OCI-LY7 (cell line): ENCODE measurements around the gene TMEM53. TPM values are rescaled to one million over a fixed set of nuclear protein-coding genes. Genes with fewer than 3 reads are reported as not detected.

Experiments used
- BruUV-seq: library from RNA; stranded (reverse); fragments of 400-500 nt; replicated peaks from 2 replicates; lab custom pipeline; 2021; lab: Mats Ljungman, UMichigan
- CTCF ChIA-PET: fragments of 300-600 bp; sonication (Branson Sonifier 250); formaldehyde crosslinking; loops from one replicate; lab custom pipeline; 2022; ENCODE audit warnings: antibody characterized with exemption; ENCODE audit not compliant: unreplicated experiment; lab: Charles Lee
- POLR2A ChIA-PET: fragments of 300-600 bp; sonication (Branson Sonifier 250); formaldehyde crosslinking; loops from one replicate; lab custom pipeline; 2022; ENCODE audit warnings: antibody characterized with exemption; lab: Charles Lee
- DNase-seq: peaks from one replicate; pipeline ENCODE4 v3.0.0-alpha.2; 2015; ENCODE audit warnings: low spot score
- H2AFZ ChIP-seq: fragments of 200-600 bp; sonication (generic), shearing (Covaris generic); 2 replicates; pipeline ENCODE4 v1.6.1; 2014; ENCODE audit warnings: mild to moderate bottlenecking, antibody characterized with exemption, low read length, moderate library complexity
- H3K27ac ChIP-seq: fragments of 200-600 bp; sonication (generic); 2 replicates; pipeline ENCODE4 v1.5.1; 2014; ENCODE audit warnings: mixed run types, low read depth, mild to moderate bottlenecking, moderate library complexity, low read length, inconsistent platforms; ENCODE audit not compliant: poor library complexity, severe bottlenecking
- H3K36me3 ChIP-seq: fragments of 200-600 bp; sonication (generic); 2 replicates; pipeline ENCODE4 v1.6.1; 2014; ENCODE audit warnings: mild to moderate bottlenecking, antibody characterized with exemption, low read length, moderate library complexity, mixed read lengths; ENCODE audit not compliant: insufficient read depth
- H3K4me1 ChIP-seq: fragments of 200-600 bp; sonication (generic); 2 replicates; pipeline ENCODE4 v1.5.1; 2014; ENCODE audit warnings: mild to moderate bottlenecking, low read length; ENCODE audit not compliant: insufficient read depth, poor library complexity, severe bottlenecking
- H3K4me2 ChIP-seq: fragments of 200-600 bp; sonication (generic); 2 replicates; pipeline ENCODE4 v1.6.1; 2014; ENCODE audit warnings: mild to moderate bottlenecking, low read length
- H3K4me3 ChIP-seq: fragments of 200-600 bp; sonication (generic); 2 replicates; pipeline ENCODE4 v1.5.1; 2014; ENCODE audit warnings: mild to moderate bottlenecking, low read depth, low read length; ENCODE audit not compliant: poor library complexity, severe bottlenecking
- H3K79me2 ChIP-seq: fragments of 200-600 bp; sonication (generic); 2 replicates; pipeline ENCODE4 v1.6.1; 2016; ENCODE audit warnings: low read depth, mild to moderate bottlenecking, low read length, moderate library complexity, mixed read lengths; ENCODE audit not compliant: insufficient read depth
- H3K9me2 ChIP-seq: fragments of 200-600 bp; sonication (generic); 2 replicates; pipeline ENCODE4 v1.6.1; 2016; ENCODE audit warnings: mild to moderate bottlenecking, low read length, mixed read lengths; ENCODE audit not compliant: insufficient read depth
- H3K9me3 ChIP-seq: fragments of 200-600 bp; sonication (generic); 2 replicates; pipeline ENCODE4 v1.6.1; 2014; ENCODE audit warnings: mild to moderate bottlenecking, mixed run types, low read length, mixed read lengths
- H4K20me1 ChIP-seq: fragments of 200-600 bp; sonication (generic); 2 replicates; pipeline ENCODE4 v1.6.1; 2014; ENCODE audit warnings: mild to moderate bottlenecking, antibody characterized with exemption, low read length, moderate library complexity, mixed read lengths; ENCODE audit not compliant: insufficient read depth
- CTCF ChIP-seq: fragments of 200-600 bp; sonication (generic); conservative IDR thresholded peaks from 2 replicates; pipeline ENCODE4 v1.5.1; 2014; ENCODE audit warnings: mild to moderate bottlenecking, antibody characterized with exemption, low read length, moderate library complexity, mixed read lengths
- EZH2phosphoT487 ChIP-seq: fragments of 200-600 bp; sonication (generic); IDR thresholded peaks from 2 replicates; pipeline ENCODE4 v1.6.1; 2018; ENCODE audit warnings: low read depth, borderline replicate concordance, mild to moderate bottlenecking, mixed run types, antibody characterized with exemption, low read length, moderate library complexity, mixed read lengths
- intact Hi-C: fragments of 100-400 bp; cut with micrococcal nuclease; formaldehyde crosslinking; loops from one replicate; pipeline ENCODE4 v1.10.0; 2022; ENCODE audit not compliant: unreplicated experiment
- total RNA-seq, 2 experiments: library from RNA; depleted of rRNA in 1 of 2; stranded (reverse); fragments of >200 nt in 1 of 2; shearing (Covaris generic) in 1 of 2; gene quantifications; 2 replicates each; pipeline ENCODE4 v1.2.3, GENCODE V29; 2014 to 2022

TMEM53 gene
- total RNA-seq, 2 experiments from 2014 or later = 6.6 to 8.1 TPM

DNA sequence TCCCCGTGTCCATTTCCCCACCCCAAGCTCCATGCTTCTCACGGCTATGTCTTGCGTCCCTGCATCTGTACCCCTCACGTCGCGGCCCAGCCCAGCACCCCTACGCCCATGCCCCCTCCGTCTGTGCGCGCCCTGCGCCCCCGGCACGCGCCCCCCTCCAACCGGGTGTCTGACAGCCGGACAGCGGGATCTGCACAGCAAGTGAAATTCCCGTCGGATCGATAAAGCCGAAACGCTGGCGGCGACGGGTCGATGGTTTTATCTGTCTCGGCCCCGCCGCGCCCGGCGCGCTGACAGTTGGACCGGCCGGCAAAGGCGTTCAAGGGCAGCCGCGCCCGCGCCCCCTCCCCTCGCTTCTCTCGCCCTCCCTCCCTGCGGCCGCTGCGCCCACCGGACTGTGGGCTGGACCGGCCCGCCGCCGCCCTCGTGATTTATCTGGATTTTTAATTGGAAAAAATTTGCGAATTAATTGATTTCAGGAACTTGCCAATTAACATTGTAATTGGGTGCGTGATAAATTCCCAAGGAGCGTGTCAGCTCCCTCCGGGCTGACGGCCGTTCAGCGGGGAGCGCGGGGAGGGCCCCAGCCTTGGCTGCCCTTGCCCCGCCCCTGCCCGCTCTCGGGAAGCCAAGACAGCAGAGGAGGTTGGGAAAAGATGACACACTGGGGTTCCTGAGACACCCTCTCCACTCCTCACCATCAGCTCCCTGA, 57.1 kb downstream of the TMEM53 start:
- BruUV-seq = no TSS peak
- Histone ChIP-seq H3K4me2 (no peak overlapping the region), H3K27ac (no peak overlapping the region), H3K9me3 (no peaks in the 10 kb centered on the region), H3K4me1 (no peaks in the 10 kb centered on the region), H4K20me1 (no peaks in the 10 kb centered on the region), H3K36me3 (no peaks in the 10 kb centered on the region), H3K4me3 (no peak overlapping the region), H3K79me2 (no peaks in the 10 kb centered on the region), H3K9me2 (no peaks in the 10 kb centered on the region), H2AFZ (no peak overlapping the region)
- ChIA-PET POLR2A (interaction anchor here (0.9 kb wide), 1 partner anchor 13 kb away, joined by 3 read pairs; no protein-coding TSS in a partner anchor), CTCF (no interaction called here)
- intact Hi-C loops = no loop called here
- no peak for TF ChIP-seq CTCF
- TF ChIP-seq EZH2phosphoT487 = no peak
- DNase-seq = no peak

- H3K79me2 ChIP-seq = no peaks in the 10 kb centered on the region
- H3K4me2 ChIP-seq = no peak overlapping the region
- no peak overlapping the region for H3K27ac ChIP-seq
- no peak overlapping the region for H3K4me3 ChIP-seq
- H3K9me3 ChIP-seq = no peaks in the 10 kb centered on the region
- H3K36me3 ChIP-seq = no peaks in the 10 kb centered on the region
- ChIA-PET CTCF (no interaction called here), POLR2A (interaction anchor here (0.9 kb wide), 1 partner anchor 14 kb away, joined by 3 read pairs; no protein-coding TSS in a partner anchor)
- TF ChIP-seq EZH2phosphoT487 = no peak
- TF ChIP-seq CTCF = no peak
- no peaks in the 10 kb centered on the region for H3K9me2 ChIP-seq
- H3K4me1 ChIP-seq = no peaks in the 10 kb centered on the region
- DNase-seq = no peak
- no TSS peak for BruUV-seq
- no peaks in the 10 kb centered on the region for H4K20me1 ChIP-seq
- no peak overlapping the region for H2AFZ ChIP-seq
- intact Hi-C loops = no loop called here
These were observed 57.8 kb downstream of the TMEM53 start for GRCh38 chr1:44616284-44616990.

DNA sequence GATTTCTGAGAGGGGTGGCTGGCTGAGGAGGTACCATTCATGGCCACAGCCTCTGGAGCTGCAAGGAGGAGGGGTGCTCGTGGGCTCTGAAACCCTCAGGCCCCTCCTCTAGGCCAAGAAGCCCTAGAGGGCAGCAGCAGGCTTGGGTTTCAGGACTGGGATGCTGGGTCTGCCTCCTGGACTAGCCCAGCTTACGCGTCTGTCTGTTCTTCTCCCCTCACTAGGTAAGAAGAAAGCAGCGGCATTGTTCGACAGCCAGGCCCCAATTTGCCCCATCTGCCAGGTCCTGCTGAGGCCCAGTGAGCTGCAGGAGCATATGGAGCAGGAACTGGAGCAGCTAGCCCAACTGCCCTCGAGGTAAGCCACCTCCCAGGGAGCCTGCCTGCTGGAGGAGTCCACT, 60.3 kb downstream of the TMEM53 start:
- H3K9me2 ChIP-seq = no peaks in the 10 kb centered on the region
- no peaks in the 10 kb centered on the region for H3K9me3 ChIP-seq
- no peaks in the 10 kb centered on the region for H3K36me3 ChIP-seq
- intact Hi-C loops = no loop called here
- H2AFZ ChIP-seq = no peak overlapping the region
- no peaks in the 10 kb centered on the region for H4K20me1 ChIP-seq
- no peak overlapping the region for H3K4me3 ChIP-seq
- ChIA-PET CTCF (no interaction called here), POLR2A (no interaction called here)
- no peak for TF ChIP-seq CTCF
- TF ChIP-seq EZH2phosphoT487 = no peak
- no peak for DNase-seq
- no peak overlapping the region for H3K27ac ChIP-seq
- no peaks in the 10 kb centered on the region for H3K79me2 ChIP-seq
- BruUV-seq = no TSS peak
- no peaks in the 10 kb centered on the region for H3K4me1 ChIP-seq
- H3K4me2 ChIP-seq = no peak overlapping the region
